UCSD-AML1 (cell line): ENCODE data around the gene TCEA2.
A peak's percentile ranks its signal among the peaks of the same experiment; 100 is the strongest.

Source experiments
- DNase-seq: peaks from one replicate; lab custom pipeline; 2025; ENCODE audit not compliant: unreplicated experiment; lab: John Stamatoyannopoulos, UW

TCEA2 gene

DNA sequence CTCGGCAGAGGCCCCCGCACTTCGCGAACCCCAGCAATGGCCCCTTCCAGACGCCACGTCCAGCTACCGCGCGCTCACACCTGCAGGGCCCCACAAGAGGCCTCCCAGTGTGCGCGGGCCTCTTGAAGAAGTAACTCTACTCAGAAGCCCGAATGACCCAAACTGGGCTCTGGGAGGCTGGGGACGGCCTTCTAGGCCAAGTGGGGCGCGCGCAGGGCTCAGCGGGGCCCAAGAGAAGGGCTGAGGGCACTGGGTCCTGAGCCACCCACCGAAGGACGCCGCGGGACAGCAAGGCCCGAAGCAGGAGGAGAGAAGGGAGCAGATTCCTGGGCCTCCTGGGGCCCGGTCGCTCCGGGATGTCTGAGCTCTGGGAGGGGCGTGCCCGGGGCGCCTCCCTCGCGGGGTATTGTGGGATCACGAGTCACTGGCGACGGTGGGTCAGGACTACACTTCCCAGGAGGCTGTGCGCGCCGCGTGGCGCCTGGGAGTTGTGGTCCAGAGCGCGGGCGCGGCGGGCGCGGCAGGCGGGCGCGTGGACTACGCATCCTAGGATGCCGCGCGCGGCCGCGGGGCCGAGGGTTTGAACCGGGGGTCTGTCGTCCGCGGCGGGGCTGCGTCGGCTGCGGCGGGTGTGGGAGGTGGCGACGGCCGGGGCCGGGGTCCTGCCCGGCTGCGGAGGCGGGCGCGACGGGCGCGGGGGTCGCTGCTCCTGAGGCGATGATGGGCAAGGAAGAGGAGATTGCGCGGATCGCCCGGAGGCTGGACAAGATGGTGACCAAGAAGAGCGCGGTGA lies at the start of gene TCEA2:
Gene TCEA2 (plus strand): TSS at position 603 of the 793 bp plus-strand sequence. CDS start 115 bp downstream, at position 718.
- DNase-seq, result peak; percentile 96

DNA sequence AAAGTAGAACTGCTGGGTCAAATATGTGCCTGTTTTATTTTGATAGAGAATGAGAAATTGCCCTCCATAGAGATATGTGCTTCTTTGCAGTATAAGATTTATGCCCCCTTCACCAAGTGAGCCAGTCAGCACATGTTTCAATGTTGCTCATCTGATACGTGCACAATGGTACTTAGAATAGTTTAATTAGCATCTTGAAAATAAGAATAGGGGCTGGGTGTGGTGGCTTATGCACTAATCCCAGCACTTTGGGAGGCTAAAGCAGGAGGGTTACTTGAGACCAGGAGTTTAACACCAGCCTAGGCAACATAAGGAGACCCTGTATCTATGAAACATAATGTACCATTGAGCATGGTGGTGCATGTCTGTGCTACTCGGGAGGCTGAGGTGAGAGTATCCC lies 47.4 kb upstream of the TCEA2 start:
- no peak for DNase-seq

DNA sequence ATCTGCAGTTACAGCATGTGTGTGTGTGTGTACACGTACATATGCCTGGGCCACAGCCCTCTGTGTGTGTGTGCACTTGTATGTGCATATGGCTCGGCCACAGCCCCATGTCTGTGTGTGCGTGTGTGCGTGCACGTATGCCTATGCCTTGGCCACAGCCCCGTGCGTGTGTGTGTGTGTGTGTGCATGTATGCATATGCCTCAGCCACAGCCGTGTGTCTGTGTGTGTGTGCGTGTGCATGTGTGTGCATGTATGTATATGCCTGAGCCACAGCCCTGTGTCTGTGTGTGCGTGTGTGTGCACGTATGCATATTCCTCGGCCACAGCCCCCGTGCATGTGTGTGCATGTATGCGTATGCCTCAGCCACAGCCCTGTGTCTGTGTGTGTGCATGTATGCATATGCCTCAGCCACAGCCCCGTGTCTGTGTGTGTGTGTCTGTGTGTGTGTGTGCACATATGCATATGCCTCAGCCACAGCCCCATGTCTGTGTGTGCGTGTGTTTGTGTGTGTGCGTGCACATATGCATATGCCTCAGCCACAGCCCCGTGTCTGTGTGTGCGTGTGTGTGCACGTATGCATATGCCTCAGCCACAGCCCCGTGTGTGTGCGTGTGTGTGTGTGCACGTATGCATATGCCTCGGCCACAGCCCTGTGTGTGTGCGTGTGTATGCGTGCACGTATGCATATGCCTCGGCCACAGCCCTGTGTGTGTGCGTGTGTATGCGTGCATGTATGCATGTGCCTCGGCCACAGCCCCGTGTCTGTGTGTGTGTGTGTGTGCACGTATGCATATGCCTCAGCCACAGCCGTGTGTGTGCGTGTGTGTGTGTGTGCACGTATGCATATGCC lies 41.6 kb upstream of the TCEA2 start:
- DNase-seq, result no peak

DNA sequence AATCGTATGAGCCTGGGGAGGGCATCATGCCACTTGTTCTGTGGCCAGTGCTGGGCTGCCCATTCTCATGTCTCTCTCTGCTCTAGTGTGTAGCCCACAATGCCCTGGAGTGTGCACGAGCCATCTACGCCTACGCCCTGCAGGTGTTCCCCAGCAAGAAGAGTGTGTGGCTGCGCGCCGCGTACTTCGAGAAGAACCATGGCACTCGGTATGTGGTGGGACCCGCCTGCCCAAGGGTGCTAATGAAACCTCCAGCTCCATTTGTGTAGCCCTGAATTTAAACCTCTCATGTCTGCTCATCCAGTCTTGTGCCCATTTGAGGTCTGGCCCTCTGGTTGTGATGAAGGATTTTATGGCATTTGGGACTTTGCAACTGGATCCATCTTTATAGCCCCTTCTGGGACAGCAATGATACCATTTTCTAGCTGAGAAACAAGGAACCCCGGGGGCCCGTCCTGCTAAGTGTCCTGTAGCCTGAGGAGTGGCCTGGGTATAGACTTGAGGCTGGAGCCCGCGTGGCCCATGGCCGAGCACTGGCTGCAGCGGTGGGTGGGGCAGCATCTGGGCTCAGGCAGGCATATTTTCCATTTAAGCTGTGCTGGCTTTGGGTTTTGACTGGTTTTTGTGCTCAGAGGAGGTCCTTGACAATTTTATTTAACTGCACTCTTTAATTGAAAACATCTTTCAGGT lies 40.2 kb upstream of the TCEA2 start:
- DNase-seq, result no peak

DNA sequence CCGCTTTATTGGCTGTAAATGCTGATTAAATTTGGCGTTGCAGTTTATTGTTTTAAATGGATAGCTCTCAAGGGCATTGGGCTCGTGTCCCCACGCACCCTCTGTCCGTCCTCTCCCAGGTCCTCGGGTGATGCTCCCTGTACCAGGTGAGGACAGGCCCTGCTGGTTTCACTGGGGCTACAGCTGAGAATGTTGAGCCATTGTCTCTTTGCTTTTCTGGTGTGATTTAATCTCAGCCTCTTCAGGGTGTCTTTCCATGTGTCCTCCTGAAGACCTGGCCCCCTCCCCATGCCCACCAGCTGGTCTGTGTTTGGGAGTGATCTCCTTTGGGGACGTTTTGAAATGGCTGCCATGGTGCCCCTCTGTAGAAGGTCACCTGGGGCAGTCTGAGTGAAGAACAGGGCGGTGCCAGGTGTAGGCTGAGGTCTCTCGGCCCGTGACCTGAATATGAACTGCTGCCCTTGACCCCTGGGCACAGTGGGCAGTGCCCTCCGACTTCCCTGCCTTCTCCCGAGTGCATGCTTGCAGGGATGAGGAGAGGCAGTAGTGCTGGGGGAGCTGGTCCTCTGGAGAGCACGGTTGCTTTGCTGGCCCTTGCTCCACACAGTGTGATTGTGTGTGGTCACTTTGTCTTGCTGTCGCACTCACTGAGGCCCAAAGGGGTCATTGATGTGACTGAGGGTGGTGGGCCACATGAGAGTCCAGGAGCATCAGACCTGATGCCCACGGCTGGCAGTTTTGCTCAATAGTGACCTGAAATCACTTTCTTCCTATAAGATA lies 39.4 kb upstream of the TCEA2 start:
- no peak for DNase-seq

DNA sequence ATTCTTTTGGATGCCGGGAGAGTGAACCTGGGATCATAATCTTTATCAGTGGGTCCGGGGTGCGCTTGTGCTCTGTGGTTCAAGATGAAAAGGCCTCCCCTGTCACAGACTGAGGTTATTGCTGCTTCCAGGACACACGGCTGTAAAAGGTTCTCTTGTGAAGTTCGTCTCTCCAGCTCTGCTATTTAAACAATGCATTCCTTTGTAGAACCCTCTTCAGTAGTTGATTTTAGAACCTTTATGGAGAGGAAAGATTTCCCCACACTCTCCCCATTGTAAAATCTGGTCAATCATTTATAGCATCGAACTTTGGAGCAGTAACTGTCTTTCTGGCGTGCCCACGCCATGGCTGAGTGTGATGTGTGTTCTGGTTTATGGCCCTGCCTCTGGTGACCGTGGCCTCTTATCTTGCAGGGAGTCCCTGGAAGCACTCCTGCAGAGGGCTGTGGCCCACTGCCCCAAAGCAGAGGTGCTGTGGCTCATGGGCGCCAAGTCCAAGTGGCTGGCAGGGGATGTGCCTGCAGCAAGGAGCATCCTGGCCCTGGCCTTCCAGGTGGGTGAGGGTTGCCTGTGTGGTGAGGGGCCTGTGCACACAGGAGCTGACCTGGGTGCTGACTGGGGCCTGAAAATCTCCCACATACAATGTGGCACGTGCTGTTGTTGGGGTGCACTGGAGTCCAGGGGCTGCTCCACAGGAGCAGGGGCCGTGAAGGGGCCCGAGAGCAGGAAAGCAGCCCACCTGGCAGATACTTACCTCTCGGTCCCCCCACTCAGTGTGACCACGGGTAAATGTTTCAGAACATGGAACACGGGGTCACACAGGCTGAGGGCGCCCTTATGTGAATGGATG lies 38.6 kb upstream of the TCEA2 start:
- DNase-seq, result no peak

DNA sequence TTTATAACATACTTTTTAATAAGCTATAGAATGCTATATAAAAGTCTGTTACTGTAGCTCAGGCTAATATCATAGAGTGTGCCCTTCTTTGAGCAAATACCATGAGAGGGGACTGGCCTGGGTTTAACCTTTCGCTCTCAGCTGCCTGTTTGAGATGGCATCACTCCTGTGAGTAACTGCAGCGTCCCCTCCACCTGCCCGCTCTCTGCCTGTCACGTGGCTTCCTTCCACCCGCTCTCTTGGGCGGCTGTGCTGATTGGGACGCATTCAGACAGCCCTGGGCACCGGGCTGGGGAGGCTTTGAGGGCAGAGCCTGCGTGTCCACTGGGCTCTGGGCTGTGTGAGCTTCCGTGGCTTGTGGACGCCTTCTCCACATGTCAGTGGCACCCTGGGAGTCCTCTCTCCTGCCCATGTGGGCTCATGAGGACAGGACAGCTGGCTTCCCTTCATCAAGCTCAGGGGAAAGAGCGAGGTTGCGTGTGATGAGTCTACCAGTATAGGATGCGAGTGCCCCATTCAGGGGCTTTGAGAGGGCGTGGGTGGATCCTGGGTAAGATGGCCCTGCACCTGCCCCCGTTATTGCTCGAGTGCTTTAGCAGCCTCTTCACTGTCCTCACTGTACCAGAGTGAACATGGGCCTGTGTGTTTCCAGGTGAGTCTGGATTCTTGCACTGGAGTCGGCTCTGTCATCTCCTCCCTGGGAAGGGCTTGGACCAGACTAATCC lies 37.7 kb upstream of the TCEA2 start:
- no peak for DNase-seq

DNA sequence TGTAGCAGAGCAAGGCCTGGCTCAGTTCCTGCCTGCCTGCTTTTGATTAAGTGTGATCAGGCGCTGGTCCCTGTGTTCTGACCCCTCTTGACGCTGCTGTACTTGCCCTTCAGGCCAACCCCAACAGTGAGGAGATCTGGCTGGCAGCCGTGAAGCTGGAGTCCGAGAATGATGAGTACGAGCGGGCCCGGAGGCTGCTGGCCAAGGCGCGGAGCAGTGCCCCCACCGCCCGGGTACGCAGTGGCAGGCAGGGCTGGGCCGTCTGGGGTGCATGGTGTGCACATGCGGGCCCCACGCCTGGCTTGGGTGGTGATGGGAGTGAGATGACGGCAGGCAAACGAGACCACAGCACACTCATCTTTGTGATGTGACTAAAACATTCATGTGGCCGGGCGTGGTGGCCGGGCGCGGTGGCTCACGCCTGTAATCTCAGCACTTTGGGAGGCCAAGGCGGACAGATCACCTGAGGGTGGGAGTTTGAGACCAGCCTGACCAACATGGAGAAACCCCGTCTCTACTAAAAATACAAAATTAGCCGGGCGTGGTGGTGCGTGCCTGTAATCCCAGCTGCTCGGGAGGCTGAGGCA lies 37.1 kb upstream of the TCEA2 start:
- no peak for DNase-seq

DNA sequence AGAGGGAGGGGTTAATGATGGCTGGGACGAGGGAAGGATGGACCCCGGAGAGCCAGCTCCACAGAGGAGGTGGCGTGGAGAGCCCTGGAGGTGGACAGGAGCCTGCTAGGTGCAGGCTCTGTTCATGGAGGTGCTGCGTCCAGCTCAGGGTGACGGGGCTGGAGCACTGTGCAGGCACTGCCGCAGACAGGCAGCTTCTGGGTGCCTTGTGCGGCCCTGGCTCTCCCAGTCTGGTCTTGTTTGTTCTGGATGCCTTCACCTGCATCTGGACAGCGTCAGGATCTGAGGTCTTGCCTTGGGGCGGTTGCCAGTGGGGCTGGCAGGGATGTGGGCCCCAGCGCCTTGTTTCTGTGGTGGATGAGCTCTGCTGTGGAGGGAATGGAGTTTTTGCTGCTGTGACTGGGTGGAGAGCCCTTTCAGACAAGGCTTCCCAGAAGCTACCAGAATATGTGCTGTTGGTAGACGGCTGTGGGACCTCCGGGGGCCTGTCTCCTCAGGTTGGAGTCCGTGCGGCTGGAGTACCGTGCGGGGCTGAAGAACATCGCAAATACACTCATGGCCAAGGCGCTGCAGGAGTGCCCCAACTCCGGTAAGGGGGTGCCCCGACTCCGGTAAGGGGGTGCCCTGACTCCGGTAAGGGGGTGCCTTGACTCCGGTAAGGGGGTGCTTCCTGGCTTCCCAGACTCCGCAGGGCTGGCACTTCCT lies 34.9 kb upstream of the TCEA2 start:
- DNase-seq, result no peak

DNA sequence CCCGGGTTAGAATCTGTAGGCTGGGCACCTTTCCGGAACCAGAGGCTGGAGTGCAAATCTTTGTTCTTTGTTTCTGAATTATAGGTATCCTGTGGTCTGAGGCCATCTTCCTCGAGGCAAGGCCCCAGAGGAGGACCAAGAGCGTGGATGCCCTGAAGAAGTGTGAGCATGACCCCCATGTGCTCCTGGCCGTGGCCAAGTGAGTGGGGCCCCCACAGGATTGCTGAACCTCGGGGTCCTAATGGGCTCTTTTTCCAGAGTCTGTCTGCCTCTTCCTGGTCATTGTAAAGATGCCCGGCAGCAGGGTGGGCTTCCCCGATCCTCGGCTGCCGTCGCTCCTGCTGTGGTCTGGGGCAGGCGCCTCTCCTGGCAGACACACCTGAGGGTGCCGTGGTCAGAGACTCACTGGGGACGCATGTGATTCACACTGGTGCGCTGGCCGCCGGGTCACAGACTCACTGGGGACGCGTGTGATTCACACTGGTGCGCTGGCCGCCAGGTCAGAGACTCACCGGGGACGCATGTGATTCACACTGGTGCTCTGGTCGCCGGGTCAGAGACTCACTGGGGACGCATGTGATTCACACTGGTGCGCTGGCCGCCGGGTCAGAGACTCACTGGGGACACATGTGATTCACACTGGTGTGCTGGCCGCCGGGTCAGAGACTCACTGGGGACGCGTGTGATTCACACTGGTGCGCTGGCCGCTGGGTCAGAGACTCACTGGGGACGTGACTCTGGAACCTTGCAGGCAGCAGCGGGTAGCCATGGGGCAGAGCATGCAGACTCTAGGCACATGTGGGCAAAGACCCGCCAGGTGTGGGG lies 33.5 kb upstream of the TCEA2 start:
- DNase-seq, result no peak

DNA sequence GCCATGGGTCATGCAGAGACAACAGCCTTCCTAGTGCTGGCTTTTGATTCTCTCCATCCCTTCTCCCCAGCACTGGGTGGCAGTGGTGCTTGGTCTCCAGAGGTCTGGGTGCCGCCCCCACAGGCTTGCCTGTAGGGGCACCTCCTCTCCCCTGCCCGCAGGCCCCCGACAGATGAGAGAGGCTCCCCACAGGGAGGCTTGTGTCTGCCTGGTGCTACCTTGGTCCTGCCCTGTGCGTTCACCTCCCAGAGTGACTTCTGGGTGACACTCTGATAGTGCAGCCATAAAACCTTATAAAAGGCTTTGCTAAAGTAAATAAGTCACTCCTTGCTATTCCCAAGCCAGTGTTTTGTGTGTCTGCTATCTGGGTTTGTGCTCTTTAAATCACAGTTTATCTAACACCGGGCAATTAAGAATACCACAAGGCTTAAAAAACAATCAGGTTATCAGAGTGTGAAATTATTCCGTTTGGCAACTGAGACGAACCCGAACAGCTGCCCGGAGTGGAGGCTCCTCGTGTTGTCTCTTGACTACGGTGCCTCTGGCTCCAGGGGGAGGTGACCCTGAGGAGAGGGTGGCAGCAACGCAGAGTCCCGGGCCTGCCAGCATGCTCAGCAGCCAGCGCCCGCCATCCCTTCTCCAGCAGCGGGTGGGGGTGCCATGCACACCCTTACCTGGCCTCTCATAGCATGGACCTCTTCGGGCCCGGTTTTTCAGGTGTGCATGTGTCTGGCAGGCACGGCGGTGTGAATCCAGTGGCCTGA lies 32.4 kb upstream of the TCEA2 start:
- DNase-seq, result no peak

DNA sequence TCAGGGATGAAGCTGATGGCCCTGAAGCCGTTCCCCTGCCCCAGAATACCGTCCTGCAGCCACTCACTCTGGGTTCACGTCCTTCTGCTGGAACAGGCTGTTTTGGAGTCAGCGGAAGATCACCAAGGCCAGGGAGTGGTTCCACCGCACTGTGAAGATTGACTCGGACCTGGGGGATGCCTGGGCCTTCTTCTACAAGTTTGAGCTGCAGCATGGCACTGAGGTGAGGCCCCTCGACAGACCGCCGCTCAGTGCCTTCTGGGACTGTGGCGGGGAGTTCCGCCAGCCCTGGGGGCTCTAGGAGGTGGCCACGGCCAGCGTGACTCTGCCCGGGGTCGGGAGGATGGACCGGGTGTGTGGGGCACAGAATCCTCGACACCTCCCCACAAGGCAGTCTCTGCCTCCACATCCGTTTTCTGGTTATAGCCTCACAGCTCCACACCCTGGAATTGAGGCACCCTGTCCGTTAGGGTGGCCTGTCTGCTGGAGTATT lies 31.1 kb upstream of the TCEA2 start:
- no peak for DNase-seq

DNA sequence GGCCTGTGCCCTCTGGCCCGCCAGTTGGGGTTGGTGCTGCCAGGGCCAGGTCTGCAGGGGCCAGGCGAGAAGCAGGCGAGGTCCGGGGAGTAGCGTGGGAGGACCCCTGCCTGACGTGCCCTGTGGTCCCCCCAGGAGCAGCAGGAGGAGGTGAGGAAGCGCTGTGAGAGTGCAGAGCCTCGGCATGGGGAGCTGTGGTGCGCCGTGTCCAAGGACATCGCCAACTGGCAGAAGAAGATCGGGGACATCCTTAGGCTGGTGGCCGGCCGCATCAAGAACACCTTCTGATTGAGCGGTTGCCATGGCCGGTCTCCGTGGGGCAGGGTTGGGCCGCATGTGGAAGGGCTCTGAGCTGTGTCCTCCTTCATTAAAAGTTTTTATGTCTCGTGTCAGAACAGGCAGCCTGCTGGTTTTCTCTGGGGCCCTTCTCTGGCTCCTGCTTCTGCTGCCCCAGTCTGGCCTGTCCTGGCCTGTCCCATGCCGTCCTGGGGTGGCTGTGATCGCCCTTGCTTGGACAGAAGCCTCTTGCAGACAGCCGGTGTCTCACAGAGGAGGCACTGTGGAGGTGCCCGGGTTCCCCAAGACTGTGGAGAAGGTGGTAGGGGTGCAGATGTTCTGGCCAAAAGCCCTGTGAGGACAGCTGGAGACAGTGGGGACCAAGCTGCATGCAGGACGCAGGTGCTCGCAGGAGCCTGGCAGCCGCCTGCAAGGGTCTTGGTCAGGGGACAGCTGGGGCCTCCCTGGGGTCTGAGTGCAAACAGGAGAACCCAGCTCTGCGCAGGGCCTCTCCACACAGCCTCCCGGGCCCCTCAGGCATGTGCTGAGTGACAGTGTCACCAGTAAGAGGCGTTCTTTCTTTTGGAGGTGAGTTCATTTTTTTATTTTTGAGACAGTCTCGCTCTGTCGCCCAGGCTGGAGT lies 30.0 kb upstream of the TCEA2 start:
- DNase-seq, result no peak

DNA sequence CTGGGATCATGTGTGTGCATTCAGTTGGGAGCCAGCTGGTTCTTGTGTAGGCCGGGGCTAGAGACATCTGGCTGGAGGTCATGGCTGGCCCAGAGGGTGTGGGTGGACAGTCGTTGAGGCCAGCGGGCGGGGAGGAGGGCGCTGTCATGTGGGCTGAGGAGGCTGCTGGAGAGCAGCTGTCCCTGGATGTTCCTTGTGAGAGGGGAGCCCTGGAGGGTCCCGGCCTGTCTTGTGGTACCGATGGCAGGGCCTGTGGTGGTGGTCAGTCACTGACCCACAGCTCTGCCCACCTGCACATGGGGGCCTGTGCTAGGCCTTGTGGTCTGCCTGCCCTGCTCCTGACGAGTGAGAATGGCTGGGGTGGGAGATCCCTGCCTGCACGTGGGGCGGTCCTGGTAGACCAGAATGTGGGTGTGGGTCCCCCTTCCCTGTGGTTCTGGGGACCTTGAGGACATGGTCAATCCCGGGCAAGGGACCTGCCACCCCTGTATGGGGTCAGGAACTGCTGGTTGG lies 29.0 kb upstream of the TCEA2 start:
- DNase-seq, result no peak
